WTC11 (cell line): ENCODE data around the gene RRP12. TPM values are rescaled to one million over a fixed set of nuclear protein-coding genes. Genes with fewer than 3 reads are reported as not detected.
"Not testable (repeated sequence)": the region's sequence is repeated elsewhere in the genome, so short reads cannot be mapped to it uniquely, and the experiment has no call there.

Experiments used
- ATAC-seq: fragments of 200-7000 bp; cut with Tn5 transposase; 2 replicates; pipeline ENCODE4 v1.10.0; 2021; ENCODE audit warnings: mild to moderate bottlenecking, moderate library complexity
- CTCF ChIA-PET: fragments of 300-600 bp; sonication (Branson Sonifier 250); formaldehyde crosslinking; loops from one replicate; lab custom pipeline; 2021; ENCODE audit warnings: antibody characterized with exemption; lab: Charles Lee
- POLR2A ChIA-PET: fragments of 350-600 bp; sonication (Branson Sonifier 250); formaldehyde crosslinking; loops from one replicate; lab custom pipeline; 2021; ENCODE audit warnings: antibody characterized with exemption; lab: Charles Lee
- DNase-seq: peaks from one replicate; pipeline ENCODE4 v3.0.0; 2021; ENCODE audit warnings: low spot score
- H3K27ac Mint-ChIP-seq: 2 replicates; pipeline ENCODE4 v1.8.0; 2021; ENCODE audit warnings: mixed read lengths
- H3K27me3 Mint-ChIP-seq: 2 replicates; pipeline ENCODE4 v1.8.0; 2021; ENCODE audit warnings: low read depth, mild to moderate bottlenecking, moderate library complexity, mixed read lengths
- H3K36me3 Mint-ChIP-seq: 2 replicates; pipeline ENCODE4 v1.8.0; 2021; ENCODE audit warnings: mixed read lengths
- H3K4me1 Mint-ChIP-seq: 2 replicates; pipeline ENCODE4 v1.8.0; 2022; ENCODE audit warnings: mixed read lengths
- H3K4me3 Mint-ChIP-seq: 2 replicates; pipeline ENCODE4 v1.8.0; 2021; ENCODE audit warnings: mild to moderate bottlenecking, moderate library complexity, mixed read lengths
- H3K9me3 Mint-ChIP-seq: 2 replicates; pipeline ENCODE4 v1.8.0; 2021; ENCODE audit warnings: mixed read lengths
- FOXK1 ChIP-seq: sonication (generic); formaldehyde crosslinking; IDR thresholded peaks from 2 replicates; pipeline ENCODE4 v1.8.0; 2022; ENCODE audit warnings: mild to moderate bottlenecking, moderate library complexity, missing genetic modification reagents
- IRF2 ChIP-seq: sonication (generic); formaldehyde crosslinking; IDR thresholded peaks from 2 replicates; pipeline ENCODE4 v1.8.0; 2022; ENCODE audit warnings: low read depth, missing genetic modification reagents, borderline replicate concordance
- KAT7 ChIP-seq: sonication (generic); formaldehyde crosslinking; IDR thresholded peaks from 2 replicates; pipeline ENCODE4 v1.8.1; 2023; ENCODE audit warnings: missing genetic modification reagents, mild to moderate bottlenecking, borderline replicate concordance
- ZBTB21 ChIP-seq: sonication (generic); formaldehyde crosslinking; IDR thresholded peaks from 2 replicates; pipeline ENCODE4 v1.8.1; 2023; ENCODE audit warnings: mild to moderate bottlenecking, missing genetic modification reagents, borderline replicate concordance
- ZNF232 ChIP-seq: sonication (generic); formaldehyde crosslinking; IDR thresholded peaks from 2 replicates; pipeline ENCODE4 v1.8.0; 2022; ENCODE audit warnings: mild to moderate bottlenecking, missing genetic modification reagents
- total RNA-seq: library from RNA; stranded (reverse); gene quantifications from 3 replicates; pipeline ENCODE4 v1.2.3, GENCODE V29; 2021
- TF ChIP-seq, protein P1 (sequence below): sonication (generic); formaldehyde crosslinking; IDR thresholded peaks from 2 replicates; pipeline ENCODE4 v1.8.0; 2022; ENCODE audit warnings: mild to moderate bottlenecking, missing genetic modification reagents
- TF ChIP-seq, protein P2 (sequence below): fragments of 250-450 bp; sonication (Bioruptor Pico); IDR thresholded peaks from 2 replicates; pipeline ENCODE4 v1.9.0; 2021; ENCODE audit warnings: mild to moderate bottlenecking
- TF ChIP-seq, protein P3 (sequence below): sonication (generic); formaldehyde crosslinking; IDR thresholded peaks from 2 replicates; pipeline ENCODE4 v1.8.1; 2023; ENCODE audit warnings: mild to moderate bottlenecking, missing genetic modification reagents, borderline replicate concordance
- TF ChIP-seq, protein P4 (sequence below): sonication (generic); formaldehyde crosslinking; IDR thresholded peaks from 2 replicates; pipeline ENCODE4 v1.8.1; 2023; ENCODE audit warnings: mild to moderate bottlenecking, missing genetic modification reagents
- TF ChIP-seq, protein P5 (sequence below): sonication (generic); formaldehyde crosslinking; IDR thresholded peaks from 2 replicates; pipeline ENCODE4 v1.8.1; 2023; ENCODE audit warnings: mild to moderate bottlenecking, missing genetic modification reagents, moderate library complexity
- TF ChIP-seq, protein P6 (sequence below): fragments of 250-450 bp; sonication (Bioruptor Pico); IDR thresholded peaks from 2 replicates; pipeline ENCODE4 v1.9.0; 2021; ENCODE audit warnings: moderate library complexity, mild to moderate bottlenecking, inconsistent platforms, borderline replicate concordance
- TF ChIP-seq, protein P7 (sequence below): sonication (generic); formaldehyde crosslinking; IDR thresholded peaks from 2 replicates; pipeline ENCODE4 v1.8.0; 2022; ENCODE audit warnings: missing genetic modification reagents

RRP12 gene
- total RNA-seq, 1 experiment from 2014 or later: 56.6 TPM

DNA sequence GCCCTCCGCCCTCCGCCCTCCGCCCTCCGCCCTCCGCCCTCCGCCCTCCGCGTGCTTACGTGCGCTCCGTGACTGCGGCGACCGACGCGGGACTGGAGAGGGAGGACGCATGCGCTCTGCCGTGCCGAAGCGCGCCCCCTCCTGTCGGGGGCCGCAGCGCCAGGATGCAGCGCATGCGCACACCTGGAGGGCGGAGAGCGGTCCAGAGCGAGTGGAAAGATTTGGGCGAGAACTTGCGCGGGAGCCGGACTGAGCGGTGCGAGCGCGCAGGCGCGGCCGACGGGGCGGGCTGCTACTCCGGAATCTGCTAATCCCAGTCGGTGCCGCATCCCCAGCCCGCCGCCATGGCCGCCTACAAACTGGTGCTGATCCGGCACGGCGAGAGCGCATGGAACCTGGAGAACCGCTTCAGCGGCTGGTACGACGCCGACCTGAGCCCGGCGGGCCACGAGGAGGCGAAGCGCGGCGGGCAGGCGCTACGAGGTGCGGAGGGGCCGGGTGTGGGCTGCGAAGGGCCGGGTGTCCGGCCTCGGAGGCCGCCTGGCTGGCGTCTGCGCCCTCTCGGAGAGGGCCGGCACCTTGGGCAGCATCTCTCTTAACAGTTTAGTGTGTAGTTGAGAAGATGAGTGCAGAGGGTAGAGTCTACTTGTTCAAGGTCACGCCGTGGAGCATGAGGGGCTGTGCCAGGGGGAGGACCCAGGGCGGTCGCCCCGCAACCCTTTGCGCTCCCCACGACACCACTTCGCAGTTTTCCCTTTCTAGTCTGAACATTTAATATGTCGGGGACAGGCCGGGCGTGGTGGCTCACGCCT lies 25.0 kb upstream of the RRP12 start, which contains the start of gene PGAM1 (continued):
- TF ChIP-seq, protein P1, sequence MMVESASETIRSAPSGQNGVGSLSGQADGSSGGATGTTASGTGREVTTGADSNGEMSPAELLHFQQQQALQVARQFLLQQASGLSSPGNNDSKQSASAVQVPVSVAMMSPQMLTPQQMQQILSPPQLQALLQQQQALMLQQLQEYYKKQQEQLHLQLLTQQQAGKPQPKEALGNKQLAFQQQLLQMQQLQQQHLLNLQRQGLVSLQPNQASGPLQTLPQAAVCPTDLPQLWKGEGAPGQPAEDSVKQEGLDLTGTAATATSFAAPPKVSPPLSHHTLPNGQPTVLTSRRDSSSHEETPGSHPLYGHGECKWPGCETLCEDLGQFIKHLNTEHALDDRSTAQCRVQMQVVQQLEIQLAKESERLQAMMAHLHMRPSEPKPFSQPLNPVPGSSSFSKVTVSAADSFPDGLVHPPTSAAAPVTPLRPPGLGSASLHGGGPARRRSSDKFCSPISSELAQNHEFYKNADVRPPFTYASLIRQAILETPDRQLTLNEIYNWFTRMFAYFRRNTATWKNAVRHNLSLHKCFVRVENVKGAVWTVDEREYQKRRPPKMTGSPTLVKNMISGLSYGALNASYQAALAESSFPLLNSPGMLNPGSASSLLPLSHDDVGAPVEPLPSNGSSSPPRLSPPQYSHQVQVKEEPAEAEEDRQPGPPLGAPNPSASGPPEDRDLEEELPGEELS (CRISPR knock-in tag): peak; percentile 70; the same call in 1 of the 2 replicates
- no peak for TF ChIP-seq FOXK1 (CRISPR knock-in tag)
- TF ChIP-seq ZNF232 (CRISPR knock-in tag): peak; percentile 80; the same call in 1 of the 2 replicates
- TF ChIP-seq, protein P2, sequence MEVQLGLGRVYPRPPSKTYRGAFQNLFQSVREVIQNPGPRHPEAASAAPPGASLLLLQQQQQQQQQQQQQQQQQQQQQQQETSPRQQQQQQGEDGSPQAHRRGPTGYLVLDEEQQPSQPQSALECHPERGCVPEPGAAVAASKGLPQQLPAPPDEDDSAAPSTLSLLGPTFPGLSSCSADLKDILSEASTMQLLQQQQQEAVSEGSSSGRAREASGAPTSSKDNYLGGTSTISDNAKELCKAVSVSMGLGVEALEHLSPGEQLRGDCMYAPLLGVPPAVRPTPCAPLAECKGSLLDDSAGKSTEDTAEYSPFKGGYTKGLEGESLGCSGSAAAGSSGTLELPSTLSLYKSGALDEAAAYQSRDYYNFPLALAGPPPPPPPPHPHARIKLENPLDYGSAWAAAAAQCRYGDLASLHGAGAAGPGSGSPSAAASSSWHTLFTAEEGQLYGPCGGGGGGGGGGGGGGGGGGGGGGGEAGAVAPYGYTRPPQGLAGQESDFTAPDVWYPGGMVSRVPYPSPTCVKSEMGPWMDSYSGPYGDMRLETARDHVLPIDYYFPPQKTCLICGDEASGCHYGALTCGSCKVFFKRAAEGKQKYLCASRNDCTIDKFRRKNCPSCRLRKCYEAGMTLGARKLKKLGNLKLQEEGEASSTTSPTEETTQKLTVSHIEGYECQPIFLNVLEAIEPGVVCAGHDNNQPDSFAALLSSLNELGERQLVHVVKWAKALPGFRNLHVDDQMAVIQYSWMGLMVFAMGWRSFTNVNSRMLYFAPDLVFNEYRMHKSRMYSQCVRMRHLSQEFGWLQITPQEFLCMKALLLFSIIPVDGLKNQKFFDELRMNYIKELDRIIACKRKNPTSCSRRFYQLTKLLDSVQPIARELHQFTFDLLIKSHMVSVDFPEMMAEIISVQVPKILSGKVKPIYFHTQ (CRISPR knock-in tag): no peak
- TF ChIP-seq, protein P3, sequence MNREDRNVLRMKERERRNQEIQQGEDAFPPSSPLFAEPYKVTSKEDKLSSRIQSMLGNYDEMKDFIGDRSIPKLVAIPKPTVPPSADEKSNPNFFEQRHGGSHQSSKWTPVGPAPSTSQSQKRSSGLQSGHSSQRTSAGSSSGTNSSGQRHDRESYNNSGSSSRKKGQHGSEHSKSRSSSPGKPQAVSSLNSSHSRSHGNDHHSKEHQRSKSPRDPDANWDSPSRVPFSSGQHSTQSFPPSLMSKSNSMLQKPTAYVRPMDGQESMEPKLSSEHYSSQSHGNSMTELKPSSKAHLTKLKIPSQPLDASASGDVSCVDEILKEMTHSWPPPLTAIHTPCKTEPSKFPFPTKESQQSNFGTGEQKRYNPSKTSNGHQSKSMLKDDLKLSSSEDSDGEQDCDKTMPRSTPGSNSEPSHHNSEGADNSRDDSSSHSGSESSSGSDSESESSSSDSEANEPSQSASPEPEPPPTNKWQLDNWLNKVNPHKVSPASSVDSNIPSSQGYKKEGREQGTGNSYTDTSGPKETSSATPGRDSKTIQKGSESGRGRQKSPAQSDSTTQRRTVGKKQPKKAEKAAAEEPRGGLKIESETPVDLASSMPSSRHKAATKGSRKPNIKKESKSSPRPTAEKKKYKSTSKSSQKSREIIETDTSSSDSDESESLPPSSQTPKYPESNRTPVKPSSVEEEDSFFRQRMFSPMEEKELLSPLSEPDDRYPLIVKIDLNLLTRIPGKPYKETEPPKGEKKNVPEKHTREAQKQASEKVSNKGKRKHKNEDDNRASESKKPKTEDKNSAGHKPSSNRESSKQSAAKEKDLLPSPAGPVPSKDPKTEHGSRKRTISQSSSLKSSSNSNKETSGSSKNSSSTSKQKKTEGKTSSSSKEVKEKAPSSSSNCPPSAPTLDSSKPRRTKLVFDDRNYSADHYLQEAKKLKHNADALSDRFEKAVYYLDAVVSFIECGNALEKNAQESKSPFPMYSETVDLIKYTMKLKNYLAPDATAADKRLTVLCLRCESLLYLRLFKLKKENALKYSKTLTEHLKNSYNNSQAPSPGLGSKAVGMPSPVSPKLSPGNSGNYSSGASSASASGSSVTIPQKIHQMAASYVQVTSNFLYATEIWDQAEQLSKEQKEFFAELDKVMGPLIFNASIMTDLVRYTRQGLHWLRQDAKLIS (CRISPR knock-in tag): no peak
- TF ChIP-seq, protein P4, sequence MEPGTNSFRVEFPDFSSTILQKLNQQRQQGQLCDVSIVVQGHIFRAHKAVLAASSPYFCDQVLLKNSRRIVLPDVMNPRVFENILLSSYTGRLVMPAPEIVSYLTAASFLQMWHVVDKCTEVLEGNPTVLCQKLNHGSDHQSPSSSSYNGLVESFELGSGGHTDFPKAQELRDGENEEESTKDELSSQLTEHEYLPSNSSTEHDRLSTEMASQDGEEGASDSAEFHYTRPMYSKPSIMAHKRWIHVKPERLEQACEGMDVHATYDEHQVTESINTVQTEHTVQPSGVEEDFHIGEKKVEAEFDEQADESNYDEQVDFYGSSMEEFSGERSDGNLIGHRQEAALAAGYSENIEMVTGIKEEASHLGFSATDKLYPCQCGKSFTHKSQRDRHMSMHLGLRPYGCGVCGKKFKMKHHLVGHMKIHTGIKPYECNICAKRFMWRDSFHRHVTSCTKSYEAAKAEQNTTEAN (CRISPR knock-in tag): no peak
- TF ChIP-seq ZBTB21: peak; percentile 24; the same call in 1 of the 2 replicates
- TF ChIP-seq KAT7 (CRISPR knock-in tag): no peak
- TF ChIP-seq IRF2 (CRISPR knock-in tag): no peak
- TF ChIP-seq, protein P5, sequence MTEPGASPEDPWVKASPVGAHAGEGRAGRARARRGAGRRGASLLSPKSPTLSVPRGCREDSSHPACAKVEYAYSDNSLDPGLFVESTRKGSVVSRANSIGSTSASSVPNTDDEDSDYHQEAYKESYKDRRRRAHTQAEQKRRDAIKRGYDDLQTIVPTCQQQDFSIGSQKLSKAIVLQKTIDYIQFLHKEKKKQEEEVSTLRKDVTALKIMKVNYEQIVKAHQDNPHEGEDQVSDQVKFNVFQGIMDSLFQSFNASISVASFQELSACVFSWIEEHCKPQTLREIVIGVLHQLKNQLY (CRISPR knock-in tag): no peak
- TF ChIP-seq, protein P6, sequence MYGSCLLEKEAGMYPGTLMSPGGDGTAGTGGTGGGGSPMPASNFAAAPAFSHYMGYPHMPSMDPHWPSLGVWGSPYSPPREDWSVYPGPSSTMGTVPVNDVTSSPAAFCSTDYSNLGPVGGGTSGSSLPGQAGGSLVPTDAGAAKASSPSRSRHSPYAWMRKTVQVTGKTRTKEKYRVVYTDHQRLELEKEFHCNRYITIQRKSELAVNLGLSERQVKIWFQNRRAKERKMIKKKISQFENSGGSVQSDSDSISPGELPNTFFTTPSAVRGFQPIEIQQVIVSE (CRISPR knock-in tag): no peak
- TF ChIP-seq, protein P7, sequence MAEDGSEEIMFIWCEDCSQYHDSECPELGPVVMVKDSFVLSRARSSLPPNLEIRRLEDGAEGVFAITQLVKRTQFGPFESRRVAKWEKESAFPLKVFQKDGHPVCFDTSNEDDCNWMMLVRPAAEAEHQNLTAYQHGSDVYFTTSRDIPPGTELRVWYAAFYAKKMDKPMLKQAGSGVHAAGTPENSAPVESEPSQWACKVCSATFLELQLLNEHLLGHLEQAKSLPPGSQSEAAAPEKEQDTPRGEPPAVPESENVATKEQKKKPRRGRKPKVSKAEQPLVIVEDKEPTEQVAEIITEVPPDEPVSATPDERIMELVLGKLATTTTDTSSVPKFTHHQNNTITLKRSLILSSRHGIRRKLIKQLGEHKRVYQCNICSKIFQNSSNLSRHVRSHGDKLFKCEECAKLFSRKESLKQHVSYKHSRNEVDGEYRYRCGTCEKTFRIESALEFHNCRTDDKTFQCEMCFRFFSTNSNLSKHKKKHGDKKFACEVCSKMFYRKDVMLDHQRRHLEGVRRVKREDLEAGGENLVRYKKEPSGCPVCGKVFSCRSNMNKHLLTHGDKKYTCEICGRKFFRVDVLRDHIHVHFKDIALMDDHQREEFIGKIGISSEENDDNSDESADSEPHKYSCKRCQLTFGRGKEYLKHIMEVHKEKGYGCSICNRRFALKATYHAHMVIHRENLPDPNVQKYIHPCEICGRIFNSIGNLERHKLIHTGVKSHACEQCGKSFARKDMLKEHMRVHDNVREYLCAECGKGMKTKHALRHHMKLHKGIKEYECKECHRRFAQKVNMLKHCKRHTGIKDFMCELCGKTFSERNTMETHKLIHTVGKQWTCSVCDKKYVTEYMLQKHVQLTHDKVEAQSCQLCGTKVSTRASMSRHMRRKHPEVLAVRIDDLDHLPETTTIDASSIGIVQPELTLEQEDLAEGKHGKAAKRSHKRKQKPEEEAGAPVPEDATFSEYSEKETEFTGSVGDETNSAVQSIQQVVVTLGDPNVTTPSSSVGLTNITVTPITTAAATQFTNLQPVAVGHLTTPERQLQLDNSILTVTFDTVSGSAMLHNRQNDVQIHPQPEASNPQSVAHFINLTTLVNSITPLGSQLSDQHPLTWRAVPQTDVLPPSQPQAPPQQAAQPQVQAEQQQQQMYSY (CRISPR knock-in tag): peak; percentile 93

DNA sequence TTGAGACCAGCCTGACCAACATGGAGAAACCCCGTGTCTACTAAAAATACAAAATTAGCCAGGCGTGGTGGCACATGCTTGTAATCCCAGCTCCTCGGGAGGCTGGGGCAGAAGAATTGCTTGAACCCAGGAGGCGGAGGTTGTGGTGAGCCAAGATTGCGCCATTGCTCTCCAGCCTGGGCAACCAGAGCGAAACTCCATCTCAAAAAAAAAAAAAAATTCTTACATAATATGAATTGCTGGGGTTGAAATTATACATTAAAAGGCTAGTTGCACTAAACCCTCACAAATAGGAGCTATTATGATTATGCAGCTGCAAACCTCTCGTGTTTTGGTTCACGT lies 22.6 kb upstream of the RRP12 start:
- H3K4me3 Mint-ChIP-seq, POLR2A ChIA-PET, DNase-seq, H3K9me3 Mint-ChIP-seq, H3K27me3 Mint-ChIP-seq, ATAC-seq: not testable (repeated sequence)
- CTCF ChIA-PET: interaction anchor here (0.8 to 1.7 kb wide), 4 partner anchors 11 to 23 kb away, joined by 3 to 11 read pairs (median 4); partner anchors contain the start of gene RRP12
- H3K4me1 Mint-ChIP-seq: peaks cover 23% of the 10 kb centered on the region
- peak overlapping the region; percentile 43 for H3K27ac Mint-ChIP-seq
- peaks cover 17% of the 10 kb centered on the region for H3K36me3 Mint-ChIP-seq
